C4-2B (cell line): ENCODE results near the gene TMCO4.

ENCODE experiments used
- H3K27ac ChIP-seq: fragments of 450-650 bp; 2 replicates; pipeline ENCODE4 v1.5.1; 2017
- ZFX ChIP-seq: fragments of 450-650 bp; IDR thresholded peaks from 2 replicates; pipeline ENCODE4 v1.6.1; 2017
- TF ChIP-seq, protein P1 (sequence below): fragments of 450-650 bp; conservative IDR thresholded peaks from 2 replicates; pipeline ENCODE4 v1.5.1; 2017; ENCODE audit warnings: mild to moderate bottlenecking

Gene TMCO4

GRCh38 chr1:19650416-19651140, 149.1 kb downstream of the TMCO4 start:
- TF ChIP-seq, protein P1, sequence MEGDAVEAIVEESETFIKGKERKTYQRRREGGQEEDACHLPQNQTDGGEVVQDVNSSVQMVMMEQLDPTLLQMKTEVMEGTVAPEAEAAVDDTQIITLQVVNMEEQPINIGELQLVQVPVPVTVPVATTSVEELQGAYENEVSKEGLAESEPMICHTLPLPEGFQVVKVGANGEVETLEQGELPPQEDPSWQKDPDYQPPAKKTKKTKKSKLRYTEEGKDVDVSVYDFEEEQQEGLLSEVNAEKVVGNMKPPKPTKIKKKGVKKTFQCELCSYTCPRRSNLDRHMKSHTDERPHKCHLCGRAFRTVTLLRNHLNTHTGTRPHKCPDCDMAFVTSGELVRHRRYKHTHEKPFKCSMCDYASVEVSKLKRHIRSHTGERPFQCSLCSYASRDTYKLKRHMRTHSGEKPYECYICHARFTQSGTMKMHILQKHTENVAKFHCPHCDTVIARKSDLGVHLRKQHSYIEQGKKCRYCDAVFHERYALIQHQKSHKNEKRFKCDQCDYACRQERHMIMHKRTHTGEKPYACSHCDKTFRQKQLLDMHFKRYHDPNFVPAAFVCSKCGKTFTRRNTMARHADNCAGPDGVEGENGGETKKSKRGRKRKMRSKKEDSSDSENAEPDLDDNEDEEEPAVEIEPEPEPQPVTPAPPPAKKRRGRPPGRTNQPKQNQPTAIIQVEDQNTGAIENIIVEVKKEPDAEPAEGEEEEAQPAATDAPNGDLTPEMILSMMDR = no peak
- no peak for TF ChIP-seq ZFX
- H3K27ac ChIP-seq = no peak overlapping the region

GRCh38 chr1:19648689-19649088, 151.0 kb downstream of the TMCO4 start:
- no peak overlapping the region for H3K27ac ChIP-seq

DNA sequence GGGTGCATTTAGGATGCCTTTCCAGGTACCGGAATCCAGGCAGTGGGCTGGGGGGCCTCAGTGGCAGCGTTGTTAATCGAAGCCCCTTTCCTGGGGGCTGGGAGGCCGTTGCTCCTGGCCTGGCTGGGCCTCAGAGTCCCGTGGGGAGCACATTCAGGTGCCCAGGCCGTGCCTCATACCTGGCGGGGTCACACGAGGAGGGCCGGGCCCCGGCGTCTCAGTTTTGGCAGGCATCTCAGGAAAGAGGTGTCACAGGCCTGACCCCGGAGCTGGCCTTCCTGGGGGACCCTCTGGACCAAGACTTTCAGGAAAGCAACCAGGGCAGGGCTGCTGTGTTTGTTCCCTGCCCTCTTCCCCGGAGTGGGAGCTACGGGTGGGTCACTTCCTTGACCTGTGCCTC, 151.5 kb downstream of the TMCO4 start:
- no peak for TF ChIP-seq ZFX
- TF ChIP-seq, protein P1 = no peak
- no peak overlapping the region for H3K27ac ChIP-seq

More at GRCh38 chr1:19648689-19649088, 151.0 kb downstream of the TMCO4 start:
- TF ChIP-seq, protein P1 = peak; percentile 27
- TF ChIP-seq ZFX = no peak

DNA sequence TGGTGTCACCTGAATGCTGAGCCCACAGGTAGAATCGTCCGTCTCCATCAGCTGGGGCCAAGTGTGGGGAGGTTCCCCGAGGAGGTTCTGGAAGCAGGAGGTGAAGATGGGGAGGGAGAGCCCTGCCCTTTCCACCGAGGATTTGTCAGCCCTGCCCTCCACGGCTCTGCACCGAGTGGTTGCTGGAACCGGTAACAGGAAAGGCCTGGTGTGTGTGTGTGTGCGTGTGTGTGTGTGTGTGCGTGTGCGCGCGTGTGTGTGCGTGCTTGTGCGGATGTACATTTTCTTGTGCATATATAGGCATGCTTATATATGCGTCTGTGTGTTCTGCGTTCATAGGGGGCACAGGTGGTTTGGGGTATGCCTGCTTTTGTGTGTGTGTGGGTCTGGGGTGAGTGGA, 152.1 kb downstream of the TMCO4 start:
- no peak overlapping the region for H3K27ac ChIP-seq
- no peak for TF ChIP-seq ZFX
- TF ChIP-seq, protein P1 = no peak

GRCh38 chr1:19646377-19647319, 153.1 kb downstream of the TMCO4 start:
- no peak overlapping the region for H3K27ac ChIP-seq
- TF ChIP-seq, protein P1 = no peak

DNA sequence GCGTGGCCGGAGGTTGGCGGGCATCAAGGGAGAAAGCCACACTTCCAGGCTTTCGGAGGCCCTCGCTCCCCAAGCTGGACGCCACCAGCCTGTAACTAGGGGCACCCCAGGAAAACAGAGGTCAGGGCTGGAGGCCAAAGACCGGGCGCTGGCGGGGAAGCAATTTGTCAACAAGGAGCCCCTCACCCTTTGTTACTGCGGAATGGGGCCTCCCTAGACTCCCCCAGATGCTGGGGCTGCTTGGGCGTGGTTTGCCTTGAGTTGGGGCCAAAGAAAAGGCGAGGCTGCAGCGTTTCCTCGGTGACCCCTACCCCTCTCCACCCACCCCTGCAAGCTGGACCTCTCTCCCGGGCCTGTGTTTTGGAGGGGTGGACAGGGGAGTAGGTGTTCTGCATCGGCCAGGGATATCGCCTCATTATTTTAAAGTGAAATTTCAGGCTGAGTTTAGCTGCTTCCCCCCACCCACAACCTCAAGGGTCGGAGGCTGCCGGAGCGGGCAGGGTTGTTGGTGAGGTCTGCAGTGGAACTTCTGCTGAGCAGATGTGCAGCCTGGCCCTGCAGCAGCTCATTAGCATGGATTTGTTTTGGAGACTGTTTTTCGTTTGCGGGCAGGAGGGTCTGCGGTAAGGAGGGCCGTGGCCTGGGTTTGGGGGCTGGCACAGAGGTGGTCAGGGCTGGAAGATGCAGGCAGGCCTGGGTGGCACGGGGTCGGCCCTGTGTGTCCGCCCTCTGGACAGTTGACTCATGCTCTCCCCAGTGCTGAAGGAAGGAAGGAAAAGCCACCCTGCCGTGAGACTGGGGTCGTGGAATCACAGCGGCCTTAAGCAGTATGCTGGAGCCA, 154.1 kb downstream of the TMCO4 start:
- TF ChIP-seq, protein P1 = no peak
- no peak for TF ChIP-seq ZFX
- no peak overlapping the region for H3K27ac ChIP-seq
